ENCODE results near the gene FOXQ1.

DNA sequence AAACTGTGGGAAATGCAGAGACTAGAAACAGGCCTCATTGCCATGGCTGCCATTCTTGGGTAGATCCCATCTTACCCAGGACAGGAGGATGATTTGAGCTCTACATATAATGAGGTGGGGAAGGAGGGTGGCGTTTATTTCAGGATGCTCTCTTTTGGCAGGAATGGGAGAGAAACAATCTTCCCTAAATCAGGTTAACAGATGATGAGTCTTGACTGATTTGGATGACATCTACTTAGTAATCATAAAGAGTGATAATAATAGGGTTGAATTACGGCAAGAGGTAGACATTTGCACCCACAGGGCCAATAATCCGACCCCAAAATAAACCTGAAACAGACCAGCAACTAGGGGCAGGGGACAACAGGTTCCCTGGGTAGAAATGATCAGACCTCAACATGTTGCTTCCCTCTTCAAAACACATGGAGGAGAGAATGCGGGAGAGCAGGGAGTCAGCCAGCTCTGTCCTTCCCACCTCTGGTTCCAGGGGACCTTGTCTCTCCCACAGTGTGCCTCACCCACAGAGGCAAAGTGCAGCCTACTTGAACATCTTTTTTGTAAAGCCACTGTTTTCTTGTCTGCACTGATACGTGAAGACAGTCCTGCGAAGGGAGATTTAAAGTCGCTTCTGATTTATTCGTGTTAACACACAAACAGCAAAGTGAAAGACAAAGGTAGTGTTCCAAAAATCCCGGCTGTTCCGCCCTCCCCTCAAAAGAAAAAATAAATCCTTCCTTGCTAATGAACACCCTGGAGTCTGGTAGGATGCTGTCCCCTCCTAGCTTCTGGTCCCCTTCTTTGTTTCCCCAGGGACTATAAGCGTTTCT lies 3.9 kb downstream of the FOXQ1 start:
- TF ChIP-seq POLR2A (IDR thresholded peaks at IDR 0.05) = no peak
- peak in 2 of 3 donors; percentile 33 to 55 for TF ChIP-seq POLR2AphosphoS5 (IDR thresholded peaks at IDR 0.05)
- TF ChIP-seq, protein P1, sequence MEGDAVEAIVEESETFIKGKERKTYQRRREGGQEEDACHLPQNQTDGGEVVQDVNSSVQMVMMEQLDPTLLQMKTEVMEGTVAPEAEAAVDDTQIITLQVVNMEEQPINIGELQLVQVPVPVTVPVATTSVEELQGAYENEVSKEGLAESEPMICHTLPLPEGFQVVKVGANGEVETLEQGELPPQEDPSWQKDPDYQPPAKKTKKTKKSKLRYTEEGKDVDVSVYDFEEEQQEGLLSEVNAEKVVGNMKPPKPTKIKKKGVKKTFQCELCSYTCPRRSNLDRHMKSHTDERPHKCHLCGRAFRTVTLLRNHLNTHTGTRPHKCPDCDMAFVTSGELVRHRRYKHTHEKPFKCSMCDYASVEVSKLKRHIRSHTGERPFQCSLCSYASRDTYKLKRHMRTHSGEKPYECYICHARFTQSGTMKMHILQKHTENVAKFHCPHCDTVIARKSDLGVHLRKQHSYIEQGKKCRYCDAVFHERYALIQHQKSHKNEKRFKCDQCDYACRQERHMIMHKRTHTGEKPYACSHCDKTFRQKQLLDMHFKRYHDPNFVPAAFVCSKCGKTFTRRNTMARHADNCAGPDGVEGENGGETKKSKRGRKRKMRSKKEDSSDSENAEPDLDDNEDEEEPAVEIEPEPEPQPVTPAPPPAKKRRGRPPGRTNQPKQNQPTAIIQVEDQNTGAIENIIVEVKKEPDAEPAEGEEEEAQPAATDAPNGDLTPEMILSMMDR (IDR thresholded peaks at IDR 0.05) = no peak
- no peak for TF ChIP-seq EP300 (IDR thresholded peaks at IDR 0.05)

Measured in stomach (tissue), 4 donors.